Measurements from ENCODE around the gene FBXO34.

- TF ChIP-seq SUZ12 (IDR thresholded peaks at IDR 0.05; ENCODE audit: extremely low read depth, insufficient read depth, insufficient read length): no peak
- no peak for TF ChIP-seq ZNF274 (IDR thresholded peaks at IDR 0.05; ENCODE audit: low read depth, low read length)
- no peak for TF ChIP-seq YY1 (IDR thresholded peaks at IDR 0.05; ENCODE audit: insufficient read depth, insufficient read length)
Measured at GRCh38 chr14:55383541-55384140, 112.4 kb downstream of the FBXO34 start.

Data from NT2/D1 (cell line).